Measurements from ENCODE around the gene IFT88. TPM values are rescaled to one million over a fixed set of nuclear protein-coding genes. Genes with fewer than 3 reads are reported as not detected.

IFT88 gene
- total and polyA plus RNA-seq, 9 of the 15 experiments (the other 6 are each of a cell fraction or from before 2014, with no cell fraction given): 8.3 to 13.5 (median 10.0) TPM

GRCh38 chr13:20709369-20709768 lies 142.4 kb downstream of the IFT88 start:
- WGBS (ENCODE audit: insufficient coverage, low coverage, missing lambda C conversion rate): 49% methylated on average over 8 of the region's 8 CpGs
- DNase-seq (ENCODE audit: extremely low read depth in 1 of 4, low spot score in 3 of 4) (no peak), FAIRE-seq (no peak), ATAC-seq (no peak)
- CTCF ChIA-PET (ENCODE audit: low intra/inter-chr PET ratio): no interaction called here
- no TSS peak for BruUV-seq (replicated peaks)
- Histone ChIP-seq H3K9me1 (ENCODE audit: control insufficient read depth, insufficient read depth, low read length) (no peaks in the 10 kb centered on the region), H3K9ac (ENCODE audit: insufficient read depth in 1 of 2, low read depth in 2 of 2, low read length in 2 of 2) (no peak overlapping the region), H3K79me2 (ENCODE audit: control insufficient read depth, insufficient read depth, low read length) (no peaks in the 10 kb centered on the region), H2AFZ (ENCODE audit: low read depth, low read length) (no peak overlapping the region), H3K4me3 (no peak overlapping the region), H4K20me1 (replicated peaks; ENCODE audit: control insufficient read depth, insufficient read depth, low read length) (no peaks in the 10 kb centered on the region), H3K4me1 (replicated peaks in 1 of 2; ENCODE audit: control insufficient read depth in 2 of 2, insufficient read depth in 2 of 2, low read length in 2 of 2) (peaks cover 6 to 9% of the 10 kb centered on the region in 2 experiments; a peak in 4 of 5 replicates), H3K36me3 (ENCODE audit: control insufficient read depth, insufficient read depth, low read length) (no peaks in the 10 kb centered on the region), H3K9me3 (replicated peaks; ENCODE audit: control insufficient read depth, insufficient read depth, low read depth, low read length) (no peaks in the 10 kb centered on the region), H3K27ac (ENCODE audit: extremely low read depth, low read depth, low read length) (no peak overlapping the region), H3K27me3 (ENCODE audit: control insufficient read depth in 2 of 2, insufficient read depth in 2 of 2, low read length in 2 of 2) (no peaks in the 10 kb centered on the region), H3K4me2 (ENCODE audit: insufficient read depth, low read length) (no peak overlapping the region)
- intact Hi-C loops (cut with micrococcal nuclease): no loop called here
- POLR2A ChIA-PET: no interaction called here
- in situ Hi-C loops (cut with MboI): no loop called here
- TF ChIP-seq MXD1 (CRISPR knock-in tag; IDR thresholded peaks at IDR 0.05; ENCODE audit: borderline replicate concordance, poor library complexity, severe bottlenecking) (no peak), HMGN3 (IDR thresholded peaks at IDR 0.05; ENCODE audit: borderline replicate concordance, extremely low read depth, insufficient read length, low read depth, low read length) (no peak)

GRCh38 chr13:20709782-20710181 lies 142.8 kb downstream of the IFT88 start:
- Histone ChIP-seq H3K9ac (ENCODE audit: insufficient read depth in 1 of 2, low read depth in 2 of 2, low read length in 2 of 2) (no peak overlapping the region), H3K4me3 (no peak overlapping the region), H3K36me3 (ENCODE audit: control insufficient read depth, insufficient read depth, low read length) (no peaks in the 10 kb centered on the region), H2AFZ (ENCODE audit: low read depth, low read length) (no peak overlapping the region), H3K27me3 (ENCODE audit: control insufficient read depth in 2 of 2, insufficient read depth in 2 of 2, low read length in 2 of 2) (no peaks in the 10 kb centered on the region; a peak in 1 of 5 replicates), H4K20me1 (replicated peaks; ENCODE audit: control insufficient read depth, insufficient read depth, low read length) (no peaks in the 10 kb centered on the region), H3K9me1 (ENCODE audit: control insufficient read depth, insufficient read depth, low read length) (no peaks in the 10 kb centered on the region), H3K27ac (ENCODE audit: extremely low read depth, low read depth, low read length) (no peak overlapping the region), H3K4me2 (ENCODE audit: insufficient read depth, low read length) (no peak overlapping the region), H3K4me1 (replicated peaks in 1 of 2; ENCODE audit: control insufficient read depth in 2 of 2, insufficient read depth in 2 of 2, low read length in 2 of 2) (peaks cover 4 to 5% of the 10 kb centered on the region in 2 experiments; a peak in 4 of 5 replicates), H3K9me3 (replicated peaks; ENCODE audit: control insufficient read depth, insufficient read depth, low read depth, low read length) (no peaks in the 10 kb centered on the region), H3K79me2 (ENCODE audit: control insufficient read depth, insufficient read depth, low read length) (no peaks in the 10 kb centered on the region)
- WGBS (ENCODE audit: insufficient coverage, low coverage, missing lambda C conversion rate): 20% methylated on average over 4 of the region's 4 CpGs
- TF ChIP-seq ZNF232 (CRISPR knock-in tag; IDR thresholded peaks at IDR 0.05): no peak
- no TSS peak for BruUV-seq (replicated peaks)
- no peak for ATAC-seq
- DNase-seq (ENCODE audit: extremely low read depth in 1 of 4, low spot score in 3 of 4): no peak
- FAIRE-seq: no peak
- intact Hi-C loops (cut with micrococcal nuclease): loop anchor here (2.0 to 5.0 kb wide), 2 partner anchors 63 to 215 kb away; partner anchors contain the start of gene EEF1AKMT1
- in situ Hi-C loops (cut with MboI): loop anchor here (10.0 kb wide), 1 partner anchor 215 kb away; no protein-coding TSS in a partner anchor
- ChIA-PET POLR2A (no interaction called here), CTCF (ENCODE audit: low intra/inter-chr PET ratio) (no interaction called here)

Measured in K562 (cell line).